IgD-negative memory B cell (primary cell): ENCODE data around the gene ERP27. TPM values are rescaled to one million over a fixed set of nuclear protein-coding genes. Genes with fewer than 3 reads are reported as not detected.

ENCODE experiments used
- polyA plus RNA-seq: library from polyadenylated mRNA; unstranded; fragments of 300-500 nt; fragmentation: Illumina TruSeq; gene quantifications from one replicate; pipeline ENCODE4 v1.2.3, GENCODE V29; 2021

ERP27 gene
- polyA plus RNA-seq, 1 donor from 2014 or later, result 1.9 TPM

Other genes with a start within 250 kb of the ERP27 start
- 0.85 TPM for gene GUCY2C, start 241.9 kb downstream of the ERP27 start, polyA plus RNA-seq
- 59.3 TPM for gene WBP11, start 135.1 kb downstream of the ERP27 start, polyA plus RNA-seq
- 0.70 TPM for gene C12orf60, start 134.9 kb downstream of the ERP27 start, polyA plus RNA-seq
- not detected for gene SMCO3, start 124.4 kb downstream of the ERP27 start, polyA plus RNA-seq
- not detected for gene ART4, start 95.0 kb downstream of the ERP27 start, polyA plus RNA-seq
- gene MGP, start 52.7 kb downstream of the ERP27 start, polyA plus RNA-seq, result not detected
- 2,289 TPM for gene ARHGDIB, start 23.1 kb upstream of the ERP27 start, polyA plus RNA-seq
- not detected for gene PDE6H, start 34.5 kb upstream of the ERP27 start, polyA plus RNA-seq